Measurements from ENCODE around the gene TAF4.

The TAF4 gene

DNA sequence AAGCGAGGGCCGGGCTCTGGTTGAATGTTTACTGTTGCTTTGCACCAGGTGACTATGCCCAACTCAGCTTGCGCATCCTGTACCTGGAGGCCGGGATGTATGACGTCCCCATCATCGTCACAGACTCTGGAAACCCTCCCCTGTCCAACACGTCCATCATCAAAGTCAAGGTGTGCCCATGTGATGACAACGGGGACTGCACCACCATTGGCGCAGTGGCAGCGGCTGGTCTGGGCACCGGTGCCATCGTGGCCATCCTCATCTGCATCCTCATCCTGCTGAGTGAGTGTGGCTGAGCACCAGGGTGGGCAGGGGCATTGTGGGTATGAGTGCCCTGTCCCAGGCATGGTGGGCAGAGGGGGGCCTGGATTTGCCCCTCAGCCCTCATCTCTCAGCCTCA lies 136.1 kb downstream of the TAF4 start:
- no peak for DNase-seq

DNA sequence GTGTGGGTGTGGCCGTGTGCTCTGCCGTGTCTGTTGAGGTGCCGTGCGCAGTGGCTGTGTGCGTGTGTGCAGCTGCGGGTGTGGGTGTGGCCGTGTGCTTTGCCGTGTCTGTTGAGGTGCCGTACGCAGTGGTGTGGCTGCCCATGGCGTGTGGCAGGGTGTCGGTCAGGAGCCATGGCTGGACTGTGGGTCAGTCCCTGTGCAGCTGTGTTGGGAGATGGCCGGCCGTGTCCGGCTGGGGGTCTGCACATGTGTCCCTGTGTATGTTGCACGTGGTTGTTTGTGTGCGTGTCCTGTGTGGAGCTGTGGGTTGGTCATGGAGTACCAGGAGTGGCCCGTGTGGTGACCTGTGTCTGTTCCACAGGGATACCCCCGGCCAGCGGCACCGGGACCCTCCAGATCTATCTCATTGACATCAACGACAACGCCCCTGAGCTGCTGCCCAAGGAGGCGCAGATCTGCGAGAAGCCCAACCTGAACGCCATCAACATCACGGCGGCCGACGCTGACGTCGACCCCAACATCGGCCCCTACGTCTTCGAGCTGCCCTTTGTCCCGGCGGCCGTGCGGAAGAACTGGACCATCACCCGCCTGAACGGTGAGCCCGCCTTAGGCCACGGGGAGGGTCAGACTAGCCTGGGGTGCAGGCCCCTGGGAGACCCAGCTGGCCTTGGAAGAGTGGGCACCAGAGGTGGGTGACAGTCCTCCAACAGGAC lies 137.7 kb downstream of the TAF4 start:
- no peak for DNase-seq

DNA sequence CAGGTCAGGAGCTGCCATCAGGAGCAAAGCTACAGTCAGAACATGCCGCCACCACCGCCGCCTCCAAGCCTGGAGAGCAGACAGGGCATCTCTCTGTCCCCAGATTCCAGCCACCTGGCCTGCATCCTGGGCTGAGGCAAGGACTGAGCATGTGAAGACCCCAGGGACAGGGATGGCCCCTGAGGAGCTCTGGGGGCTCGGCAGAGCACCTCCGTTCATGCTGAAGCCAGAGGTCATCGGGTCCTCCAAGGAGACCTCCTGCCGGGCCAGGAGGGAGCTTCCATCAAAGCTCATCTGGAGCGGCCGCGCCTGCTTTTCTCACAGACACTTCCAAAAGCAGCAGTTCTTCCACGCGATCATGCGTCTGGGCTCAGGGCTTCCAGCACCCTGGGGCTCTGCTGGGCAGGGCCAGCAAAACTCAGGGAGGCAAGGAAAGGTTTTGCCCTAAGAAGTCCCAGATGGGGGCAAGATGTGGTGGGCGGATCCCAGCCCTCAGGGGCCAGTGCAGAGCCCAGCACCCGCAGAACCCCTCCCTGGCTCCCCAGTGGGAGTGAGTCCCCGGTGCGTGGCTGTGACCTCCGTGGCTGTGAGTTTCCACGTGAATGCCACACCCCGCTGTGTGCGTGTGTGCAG lies 138.4 kb downstream of the TAF4 start:
- DNase-seq, result no peak

DNA sequence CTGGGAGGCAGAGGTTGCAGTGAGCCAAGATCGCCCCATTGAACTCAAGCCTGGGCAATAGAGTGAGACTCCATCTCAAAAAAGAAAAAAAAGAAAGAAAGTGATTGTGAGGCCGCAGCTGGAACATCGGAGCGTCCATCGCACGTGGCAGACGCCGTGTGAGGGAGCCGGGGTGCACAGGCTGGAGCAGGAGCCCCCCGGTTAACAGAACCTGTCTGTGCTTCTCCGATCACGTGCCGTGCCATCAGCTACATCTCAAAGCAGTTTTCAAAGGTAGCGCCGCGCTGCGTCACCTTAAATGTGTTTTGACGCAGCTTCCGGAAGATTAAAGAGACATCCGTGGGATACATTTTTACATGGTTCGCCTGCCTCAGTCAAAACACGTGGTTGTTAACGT lies 138.9 kb downstream of the TAF4 start:
- DNase-seq, result no peak

DNA sequence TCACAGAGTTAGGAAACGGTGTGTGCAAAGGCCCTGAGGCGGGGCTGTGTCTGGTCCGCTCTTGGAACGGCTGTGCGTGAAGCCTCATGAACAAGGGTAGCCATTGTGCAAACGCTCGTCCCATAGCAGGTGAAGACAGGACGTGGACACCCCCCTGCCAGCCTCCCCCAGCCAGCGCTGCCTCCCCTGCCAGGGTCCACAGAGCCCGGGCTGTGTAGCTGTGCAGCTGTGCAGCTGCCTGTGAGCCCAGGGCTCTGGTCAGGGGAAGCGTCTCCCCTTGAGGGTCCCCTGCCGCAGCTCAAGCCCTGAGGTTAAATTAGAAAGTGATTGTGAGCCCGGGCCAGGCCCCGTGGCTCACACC lies 139.4 kb downstream of the TAF4 start:
- no peak for DNase-seq

DNA sequence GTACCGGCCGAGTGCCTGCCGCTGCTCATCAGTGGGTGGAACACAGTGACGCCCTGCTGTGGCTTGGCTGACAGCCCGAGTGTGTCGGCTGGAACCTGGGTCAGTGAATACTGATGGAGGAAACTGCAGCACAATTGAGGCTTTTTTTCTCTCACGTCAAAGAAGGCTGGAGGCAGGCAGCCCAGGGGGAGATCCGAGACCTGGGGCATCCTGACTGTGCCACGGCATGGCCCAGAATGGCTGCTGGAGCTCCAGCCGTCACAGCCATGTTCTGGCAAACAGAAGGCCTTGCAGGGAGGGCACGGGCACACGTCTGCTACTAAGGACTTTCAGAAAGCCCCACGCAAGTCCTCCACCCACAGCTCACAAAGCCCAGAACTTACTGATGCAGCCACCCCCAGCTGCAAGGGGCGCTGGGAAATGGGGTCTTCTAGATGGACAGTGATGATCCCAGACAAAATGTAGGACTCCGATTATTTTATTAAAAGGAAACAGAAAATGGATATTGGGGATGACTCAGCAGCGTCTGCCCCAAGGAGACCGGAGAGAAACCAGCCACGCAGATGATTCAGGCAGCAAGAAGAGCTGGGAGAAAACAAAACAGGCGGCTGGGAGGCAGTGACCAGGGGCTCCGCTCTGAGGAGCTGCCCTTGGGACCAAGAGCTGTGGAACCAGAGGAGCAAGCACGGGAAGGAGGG lies 140.0 kb downstream of the TAF4 start:
- no peak for DNase-seq

DNA sequence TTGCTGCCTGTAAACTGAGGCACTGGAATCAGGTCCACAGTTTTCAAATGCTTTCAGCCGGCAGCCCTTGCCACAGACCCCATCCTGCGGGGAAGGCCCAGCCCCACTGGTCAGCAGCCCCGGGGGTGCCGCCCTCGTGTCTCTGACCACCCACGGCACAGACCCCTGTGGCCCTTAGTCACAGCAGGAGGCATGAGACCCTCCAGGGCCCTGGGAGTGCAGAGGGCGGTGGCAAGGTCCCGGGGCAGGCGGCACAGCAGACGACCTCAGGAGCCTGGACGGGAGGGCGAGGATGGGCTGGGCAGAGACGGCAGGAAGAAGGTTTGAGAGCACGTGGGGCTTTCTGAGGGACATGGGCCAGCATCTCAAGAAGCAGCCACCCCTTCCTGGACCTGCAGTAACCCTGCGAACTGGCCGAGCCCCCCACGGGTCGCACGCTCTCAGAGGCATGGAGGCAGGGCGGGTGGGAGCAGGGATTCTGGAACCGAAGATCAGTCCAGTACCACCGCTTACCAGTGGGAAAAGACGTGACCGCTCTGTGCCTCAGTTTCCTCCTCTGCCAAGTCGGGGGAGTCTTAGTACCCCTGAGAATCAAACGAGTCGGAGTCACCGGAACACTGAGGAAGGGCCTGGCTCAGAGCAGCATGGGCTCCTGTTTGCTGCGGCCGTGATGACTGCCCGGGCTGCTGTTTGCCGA lies 140.7 kb downstream of the TAF4 start:
- DNase-seq, result no peak
